Upper lobe of left lung (tissue), 6 donors: ENCODE results near the gene ENKUR. TPM values are rescaled to one million over a fixed set of nuclear protein-coding genes. Genes with fewer than 3 reads are reported as not detected.

Source experiments
- ATAC-seq, 2 donors: fragments of 200-7000 bp; cut with Tn5 transposase; one replicate each; pipeline ENCODE4 v1.9.1; 2022; ENCODE audit warnings: mild to moderate bottlenecking in 2 of 2, moderate library complexity in 2 of 2; ENCODE audit not compliant: low FRiP score in 2 of 2
- DNase-seq, 2 donors: peaks; one replicate each; pipeline ENCODE4 v3.0.0-alpha.2; 2019 to 2020
- H3K27ac ChIP-seq, 4 donors: fragments of 200-600 bp; sonication (generic); one replicate each; pipeline ENCODE4 v1.5.1; 2016 to 2019
- H3K27me3 ChIP-seq, 4 donors: fragments of 200-600 bp; sonication (generic); one replicate each; pipeline ENCODE4 v1.5.1; 2017 to 2019
- H3K36me3 ChIP-seq, 4 donors: fragments of 200-600 bp; sonication (generic); one replicate each; pipeline ENCODE4 v1.5.1; 2016 to 2019
- H3K4me1 ChIP-seq, 4 donors: fragments of 200-600 bp; sonication (generic); one replicate each; pipeline ENCODE4 v1.5.1; 2018 to 2019
- H3K4me3 ChIP-seq, 4 donors: fragments of 200-600 bp; sonication (generic); one replicate each; pipeline ENCODE4 v1.5.1; 2017 to 2019; ENCODE audit warnings: mild to moderate bottlenecking in 2 of 4, moderate library complexity in 1 of 4
- H3K9me3 ChIP-seq, 4 donors: fragments of 200-600 bp; sonication (generic); one replicate each; pipeline ENCODE4 v1.5.1; 2018 to 2019
- CTCF ChIP-seq, 6 experiments: fragments of 450-650 bp in 4 of 6; fragments of 200-600 bp in 2 of 6; sonication (generic) in 2 of 6; IDR thresholded peaks; one replicate each; pipeline ENCODE4 v1.5.1; 2016 to 2019; ENCODE audit warnings: antibody characterized with exemption in 6 of 6
- EP300 ChIP-seq, 4 donors: sonication (generic); formaldehyde crosslinking; IDR thresholded peaks; one replicate each; pipeline ENCODE4 v1.5.1; 2017; ENCODE audit warnings: antibody characterized with exemption in 4 of 4, control low read depth in 2 of 4
- POLR2A ChIP-seq, 4 donors: fragments of 450-650 bp; IDR thresholded peaks; one replicate each; pipeline ENCODE4 v1.5.1; 2016 to 2017; ENCODE audit warnings: antibody characterized with exemption in 4 of 4, mild to moderate bottlenecking in 2 of 4
- POLR2AphosphoS5 ChIP-seq, 2 donors: sonication (generic); formaldehyde crosslinking; IDR thresholded peaks; one replicate each; pipeline ENCODE4 v1.5.1; 2017; ENCODE audit warnings: antibody characterized with exemption in 2 of 2
- WGBS, 2 donors: methylation state at CpG; one replicate each; pipeline ENCODE4 v1.1.5; 2017 to 2018; 5-methylcytosine and 5-hydroxymethylcytosine counted together
- total RNA-seq, 6 donors: library from RNA; depleted of rRNA in 4 of 6; stranded (reverse); fragments of >200 nt in 4 of 6; gene quantifications; one replicate each; pipeline versions ENCODE4 v1.1.0 to v1.2.1, GENCODE V29; 2016 to 2021
- donor health status: DM: no; HTN: no; CAD: no; lungs with moderate emphysema.
- donor health status: DM: no; HTN: yes; CAD: no; lungs with severe emphysema.

Gene ENKUR
- 10 to 100 TPM in 2 of 6 donors, 1 to 10 TPM in 2, under 1 TPM in 2; 0.31 to 18.1 (median 4.0) TPM for total RNA-seq

- Histone ChIP-seq H3K4me1 (peaks cover 10 to 19% (median 17%) of the 10 kb centered on the region in 4 donors), H3K27ac (peak within 1 kb of the TSS; percentile 81 to 89 (median 88)), H3K36me3 (no peaks in the 10 kb centered on the region), H3K4me3 (peak within 1 kb of the TSS; percentile 62 to 87 (median 80)), H3K27me3 (no peaks in the 10 kb centered on the region), H3K9me3 (no peaks in the 10 kb centered on the region)
- WGBS, 2 donors: 1 to 3% methylated on average over 16 of the region's 16 CpGs
- ATAC-seq (peak; percentile 77 to 83), DNase-seq (peak in 1 of 2 donors; percentile 95)
- TF ChIP-seq EP300 (IDR thresholded peaks at IDR 0.05): no peak
- TF ChIP-seq POLR2AphosphoS5 (IDR thresholded peaks at IDR 0.05): no peak
- TF ChIP-seq POLR2A (IDR thresholded peaks at IDR 0.05): no peak
- TF ChIP-seq CTCF (IDR thresholded peaks at IDR 0.05): no peak
Observed at GRCh38 chr10:25015828-25016375, at the start of gene ENKUR. ENKUR (minus strand) TSS chr10:25016158; CDS start chr10:25015936, 222 bp downstream.

- H3K4me1 ChIP-seq: peaks cover 0 to 8% (median 5%) of the 10 kb centered on the region in 4 donors
- H3K36me3 ChIP-seq: no peaks in the 10 kb centered on the region
- H3K4me3 ChIP-seq: no peak overlapping the region
- no peaks in the 10 kb centered on the region for H3K9me3 ChIP-seq
- H3K27me3 ChIP-seq: no peaks in the 10 kb centered on the region
- ATAC-seq (no peak), DNase-seq (no peak)
- TF ChIP-seq CTCF (IDR thresholded peaks at IDR 0.05) (no peak), POLR2A (IDR thresholded peaks at IDR 0.05) (no peak), EP300 (IDR thresholded peaks at IDR 0.05) (no peak), POLR2AphosphoS5 (IDR thresholded peaks at IDR 0.05) (no peak)
- no peak overlapping the region for H3K27ac ChIP-seq
- WGBS, 2 donors: 80 to 93% methylated on average over 2 of the region's 2 CpGs
Observed at GRCh38 chr10:25064401-25064800, 48.4 kb upstream of the ENKUR start.

- Histone ChIP-seq H3K27me3 (no peaks in the 10 kb centered on the region), H3K36me3 (no peaks in the 10 kb centered on the region), H3K4me3 (no peak overlapping the region), H3K4me1 (peaks cover 0 to 8% (median 5%) of the 10 kb centered on the region in 4 donors), H3K9me3 (no peaks in the 10 kb centered on the region), H3K27ac (peak overlapping the region in 1 of 4 donors; percentile 15)
- TF ChIP-seq EP300 (IDR thresholded peaks at IDR 0.05) (peak in 2 of 4 donors; percentile 14 to 18), POLR2A (IDR thresholded peaks at IDR 0.05) (no peak)
- DNase-seq (peak in 1 of 2 donors; percentile 46), ATAC-seq (no peak)
- 78 to 90% methylated on average over 7 to 8 of the region's 8 CpGs for WGBS, 2 donors
Observed at GRCh38 chr10:25063644-25064043, 47.7 kb upstream of the ENKUR start.

GRCh38 chr10:25063157-25063556 is 47.2 kb upstream of the ENKUR start:
- no peak for ATAC-seq
- no peaks in the 10 kb centered on the region for H3K27me3 ChIP-seq
- no peaks in the 10 kb centered on the region for H3K36me3 ChIP-seq
- H3K4me1 ChIP-seq: peaks cover 0 to 8% (median 5%) of the 10 kb centered on the region in 4 donors
- no peak for DNase-seq
- no peaks in the 10 kb centered on the region for H3K9me3 ChIP-seq
- peak overlapping the region in 1 of 4 donors; percentile 15 for H3K27ac ChIP-seq
- no peak overlapping the region for H3K4me3 ChIP-seq
- TF ChIP-seq EP300 (IDR thresholded peaks at IDR 0.05) (no peak), POLR2A (IDR thresholded peaks at IDR 0.05) (no peak), POLR2AphosphoS5 (IDR thresholded peaks at IDR 0.05) (no peak), CTCF (IDR thresholded peaks at IDR 0.05) (no peak)
- WGBS, 2 donors: 100% methylated on average over 1 of the region's 1 CpG

GRCh38 chr10:25061711-25062449 is 45.9 kb upstream of the ENKUR start:
- 65 to 68% methylated on average over 11 of the region's 11 CpGs for WGBS, 2 donors
- H3K36me3 ChIP-seq: no peaks in the 10 kb centered on the region
- H3K27me3 ChIP-seq: no peaks in the 10 kb centered on the region
- peak overlapping the region in 2 of 4 donors; percentile 2 to 6 for H3K4me3 ChIP-seq
- peaks cover 0 to 8% (median 5%) of the 10 kb centered on the region in 4 donors for H3K4me1 ChIP-seq
- peak; percentile 8 to 22 for ATAC-seq
- TF ChIP-seq POLR2A (IDR thresholded peaks at IDR 0.05) (no peak), CTCF (IDR thresholded peaks at IDR 0.05) (no peak), POLR2AphosphoS5 (IDR thresholded peaks at IDR 0.05) (no peak), EP300 (IDR thresholded peaks at IDR 0.05) (no peak)
- no peaks in the 10 kb centered on the region for H3K9me3 ChIP-seq
- no peak for DNase-seq
- peak overlapping the region; percentile 47 to 77 (median 69) for H3K27ac ChIP-seq
